Fibroblast of lung (primary cell): ENCODE results near the gene ZER1.

ENCODE experiments used
- CTCF ChIP-seq, 2 donors: IDR thresholded peaks in 1 of 2; conservative IDR thresholded peaks in 1 of 2; 1 replicate in 1 of 2; 2 replicates in 1 of 2; pipeline ENCODE4 v1.5.1; 2011 to 2012; ENCODE audit warnings: low read length in 2 of 2, control low read depth in 1 of 2, inconsistent platforms in 1 of 2, low read depth in 1 of 2, mild to moderate bottlenecking in 1 of 2
- EZH2 ChIP-seq: IDR thresholded peaks from 2 replicates; pipeline ENCODE4 v1.5.1; 2012; ENCODE audit warnings: low read length, control low read depth, mild to moderate bottlenecking; ENCODE audit errors: missing control alignments

DNA sequence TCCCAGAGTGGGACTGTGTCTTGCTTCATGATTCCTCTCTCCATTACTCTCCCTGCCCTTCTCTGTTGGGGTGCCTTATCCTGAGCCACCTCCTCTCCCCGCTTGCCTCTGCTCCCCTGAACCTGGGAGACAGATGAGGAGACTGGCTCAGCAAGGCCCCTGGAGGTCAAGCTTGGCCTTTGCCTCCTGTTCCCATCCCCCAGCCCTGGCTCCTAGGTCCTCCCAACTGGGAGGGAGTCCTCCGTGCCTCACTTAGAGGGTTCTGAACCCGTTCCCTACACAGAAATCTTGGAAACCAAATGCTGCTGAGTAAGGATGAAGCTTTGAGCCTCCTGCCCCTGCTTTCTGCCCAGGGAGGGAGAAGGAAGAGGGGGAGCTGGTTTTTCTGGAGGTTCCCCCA lies 36.8 kb upstream of the ZER1 start:
- TF ChIP-seq CTCF (conservative IDR thresholded peaks at IDR 0.05 in 1 of 2, IDR thresholded peaks at IDR 0.05 in 1 of 2; ENCODE audit: low read depth in 1 of 2, low read length in 2 of 2), result no peak
- TF ChIP-seq EZH2, result no peak
